Measurements from ENCODE around the gene PIK3C2B. TPM values are rescaled to one million over a fixed set of nuclear protein-coding genes. Genes with fewer than 3 reads are reported as not detected.
"Not testable (repeated sequence)": the region's sequence is repeated elsewhere in the genome, so short reads cannot be mapped to it uniquely, and the experiment has no call there.

PIK3C2B gene
- total and polyA plus RNA-seq, 2 of the 8 experiments (the other 6 are each of a cell fraction or from before 2014, with no cell fraction given), result 20.4 to 36.7 TPM

GRCh38 chr1:204486513-204487255, 7.9 kb downstream of the PIK3C2B start:
- H3K14ac ChIP-seq (ENCODE audit: insufficient read length); H3K23me2 ChIP-seq (ENCODE audit: low read depth, low read length); H3K36me3 ChIP-seq (ENCODE audit: control insufficient read depth in 2 of 4, insufficient read depth in 4 of 4, low read length in 3 of 4); H4K5ac ChIP-seq (ENCODE audit: insufficient read length, low read depth, low read length); H3K9me3 ChIP-seq (ENCODE audit: insufficient read depth in 2 of 2, low read depth in 1 of 2, low read length in 1 of 2); H3K56ac ChIP-seq (replicated peaks; ENCODE audit: insufficient read length, low read depth, low read length); H4K91ac ChIP-seq (replicated peaks; ENCODE audit: insufficient read length, low read length); H2BK120ac ChIP-seq (replicated peaks; ENCODE audit: low read depth, low read length); H3K4ac ChIP-seq (replicated peaks; ENCODE audit: insufficient read length, low read depth, low read length); H2BK20ac ChIP-seq (ENCODE audit: low read length); H3K27me3 ChIP-seq (replicated peaks in 1 of 4; ENCODE audit: control insufficient read depth in 3 of 4, extremely low read depth in 1 of 4, insufficient read depth in 3 of 4, low read length in 3 of 4); H2AK5ac ChIP-seq (ENCODE audit: low read depth, low read length); H2AFZ ChIP-seq (ENCODE audit: low read length); H3K18ac ChIP-seq (ENCODE audit: extremely low read depth, low read length); H3K4me3 ChIP-seq (ENCODE audit: extremely low read depth in 1 of 4, insufficient read depth in 2 of 4, low read depth in 3 of 4, low read length in 4 of 4); H3K23ac ChIP-seq (ENCODE audit: insufficient read length); H2BK15ac ChIP-seq (ENCODE audit: low read length); H4K8ac ChIP-seq (ENCODE audit: extremely low read depth, insufficient read depth, low read length); H3K4me2 ChIP-seq (ENCODE audit: insufficient read depth in 1 of 2, low read depth in 2 of 2, low read length in 2 of 2); H2BK12ac ChIP-seq (ENCODE audit: low read depth, low read length); H3K4me1 ChIP-seq (replicated peaks in 1 of 4; ENCODE audit: control insufficient read depth in 3 of 4, insufficient read depth in 4 of 4, low read length in 3 of 4); DNase-seq (ENCODE audit: low read depth in 1 of 2, low spot score in 2 of 2); H3K9ac ChIP-seq (replicated peaks in 1 of 4; ENCODE audit: extremely low read depth in 1 of 4, low read depth in 3 of 4, low read length in 3 of 4); H3K27ac ChIP-seq (ENCODE audit: low read depth, low read length); FAIRE-seq; H3K79me1 ChIP-seq (ENCODE audit: low read depth, low read length); H2BK5ac ChIP-seq (ENCODE audit: low read depth, low read length); H4K20me1 ChIP-seq (replicated peaks in 1 of 2; ENCODE audit: control insufficient read depth in 1 of 2, insufficient read depth in 2 of 2, low read length in 2 of 2): not testable (repeated sequence)
- CTCF ChIA-PET (ENCODE audit: partially characterized antibody), result interaction anchor here (1.2 to 49.0 kb wide), 5 partner anchors 8 to 320 kb away, joined by 3 to 2124 read pairs (median 11); partner anchors contain the start of gene PIK3C2B
- POLR2A ChIA-PET (ENCODE audit: partially characterized antibody), result interaction anchor here (1.0 to 1.3 kb wide), 2 partner anchors 20 to 30 kb away, joined by 3 read pairs; partner anchors contain the start of gene MDM4
- peak; percentile 27; the same call in 1 of the 2 replicates for TF ChIP-seq CEBPB (IDR thresholded peaks at IDR 0.05; ENCODE audit: low read depth, low read length)
- WGBS, 2 experiments (ENCODE audit: extremely low coverage in 1 of 2, insufficient coverage in 1 of 2, insufficient read length in 1 of 2, insufficient replicate concordance in 2 of 2, low coverage in 1 of 2, low lambda C conversion rate in 2 of 2, missing lambda C conversion rate in 1 of 2), result 91% methylated on average over 9 of the region's 9 CpGs; no CpG with 5 or more reads in 1 of the 2 experiments
- peaks cover 0 to 11% of the 10 kb centered on the region in 2 experiments; a peak in 2 of 4 replicates for H3K79me2 ChIP-seq (ENCODE audit: control insufficient read depth in 1 of 2, insufficient read depth in 2 of 2, low read length in 2 of 2)
